Gastrocnemius medialis (tissue), 4 donors: ENCODE results near the gene KLC4. TPM values are rescaled to one million over a fixed set of nuclear protein-coding genes. Genes with fewer than 3 reads are reported as not detected.
"Not testable (repeated sequence)": the region's sequence is repeated elsewhere in the genome, so short reads cannot be mapped to it uniquely, and the experiment has no call there.

Source experiments
- ATAC-seq, 2 donors: fragments of 150-250 bp; one replicate each; pipeline ENCODE4 v1.9.1; 2016
- DNase-seq, 2 donors: peaks; one replicate each; pipeline ENCODE4 v3.0.0-alpha.2; 2019
- H3K27ac ChIP-seq, 4 donors: fragments of 200-600 bp; sonication (generic); 1 replicate in 1 of 4; 2 replicates in 3 of 4; pipeline ENCODE4 v1.5.1; 2016 to 2018; ENCODE audit warnings: mild to moderate bottlenecking in 2 of 4, moderate library complexity in 1 of 4
- H3K27me3 ChIP-seq, 3 donors: fragments of 200-600 bp; sonication (generic) in 2 of 3; 1 replicate in 1 of 3; 2 replicates in 2 of 3; pipeline versions ENCODE4 v1.5.1 to v1.6.0; 2016 to 2019; ENCODE audit warnings: mild to moderate bottlenecking in 1 of 3, moderate library complexity in 1 of 3
- H3K36me3 ChIP-seq, 2 donors: fragments of 200-600 bp; sonication (generic) in 1 of 2; one replicate each; pipeline ENCODE4 v1.5.1; 2017 to 2018
- H3K4me1 ChIP-seq, 2 donors: fragments of 200-600 bp; sonication (generic) in 1 of 2; one replicate each; pipeline ENCODE4 v1.5.1; 2016 to 2017; ENCODE audit warnings: mild to moderate bottlenecking in 2 of 2
- H3K4me3 ChIP-seq, 4 donors: fragments of 200-600 bp; sonication (generic) in 3 of 4; 1 replicate in 1 of 4; 2 replicates in 3 of 4; pipeline ENCODE4 v1.5.1; 2016 to 2019; ENCODE audit warnings: mild to moderate bottlenecking in 2 of 4
- H3K9me3 ChIP-seq, 3 donors: fragments of 200-600 bp; sonication (generic) in 2 of 3; 1 replicate in 1 of 3; 2 replicates in 2 of 3; pipeline ENCODE4 v1.5.1; 2016 to 2019
- CTCF ChIP-seq, 5 experiments: fragments of 450-650 bp in 3 of 5; fragments of 200-600 bp in 2 of 5; sonication (generic) in 2 of 5; IDR thresholded peaks in 4 of 5; conservative IDR thresholded peaks in 1 of 5; 1 replicate in 4 of 5; 2 replicates in 1 of 5; pipeline ENCODE4 v1.5.1; 2016 to 2019; ENCODE audit warnings: antibody characterized with exemption in 5 of 5, mild to moderate bottlenecking in 3 of 5, moderate library complexity in 3 of 5
- POLR2A ChIP-seq, 2 donors: fragments of 450-650 bp; IDR thresholded peaks; one replicate each; pipeline ENCODE4 v1.6.1; 2017; ENCODE audit warnings: antibody characterized with exemption in 2 of 2, mild to moderate bottlenecking in 2 of 2, moderate library complexity in 2 of 2
- in situ Hi-C, 4 donors: fragments of 200-750 bp; cut with MboI; loops; one replicate each; pipeline versions ENCODE4 v1.15.0 to v1.8.0; 2017; ENCODE audit warnings: low sequenced_read_pairs in 4 of 4
- intact Hi-C: fragments of 100-400 bp; cut with DNase I; formaldehyde crosslinking; loops from one replicate; pipeline ENCODE4 v1.15.1; 2023; ENCODE audit warnings: low total_unique reads
- total RNA-seq, 4 donors: library from RNA; depleted of rRNA; stranded (reverse); fragments of >200 nt; gene quantifications; one replicate each; pipeline versions ENCODE4 v1.1.0 to v1.2.3, GENCODE V29; 2016

The KLC4 gene
- total RNA-seq, 4 donors from 2014 or later, result 12.2 to 19.3 (median 14.6) TPM

DNA sequence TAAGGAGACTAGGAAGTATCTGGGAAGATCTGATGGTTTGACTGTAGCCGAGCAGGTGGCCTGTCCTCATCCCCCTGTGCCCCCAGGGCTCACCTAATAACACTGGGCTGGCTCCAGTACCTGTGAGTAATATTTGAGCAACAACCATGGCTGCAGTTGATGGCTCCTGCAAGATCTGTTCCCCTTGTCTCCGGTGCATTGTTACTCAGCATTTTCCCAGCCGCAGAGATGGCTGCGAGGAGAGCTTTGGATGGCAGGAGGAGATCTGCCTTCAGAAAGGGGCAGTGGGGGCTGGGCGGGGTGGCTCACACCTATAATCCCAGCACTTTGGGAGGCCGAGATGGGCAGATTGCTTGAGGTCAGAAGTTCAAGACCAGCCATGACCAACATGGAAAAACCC is 55.9 kb downstream of the KLC4 start:
- no peak overlapping the region for H3K4me3 ChIP-seq
- no peaks in the 10 kb centered on the region for H3K27me3 ChIP-seq
- intact Hi-C loops (no loop called here), in situ Hi-C loops (no loop called here)
- ATAC-seq (no peak), DNase-seq (no peak)
- H3K27ac ChIP-seq, result no peak overlapping the region
- no peak for TF ChIP-seq CTCF (IDR thresholded peaks at IDR 0.05 in 4 of 5, conservative IDR thresholded peaks at IDR 0.05 in 1 of 5)
- no peak for TF ChIP-seq POLR2A (IDR thresholded peaks at IDR 0.05)
- no peaks in the 10 kb centered on the region for H3K36me3 ChIP-seq
- no peaks in the 10 kb centered on the region for H3K9me3 ChIP-seq
- no peaks in the 10 kb centered on the region for H3K4me1 ChIP-seq

- intact Hi-C loops, ATAC-seq, H3K4me1 ChIP-seq, H3K9me3 ChIP-seq, H3K27me3 ChIP-seq, H3K36me3 ChIP-seq, H3K27ac ChIP-seq, DNase-seq, H3K4me3 ChIP-seq, in situ Hi-C loops: not testable (repeated sequence)
Observed at GRCh38 chr6:43117466-43117865, 58.0 kb downstream of the KLC4 start.

GRCh38 chr6:43119482-43119881 is 60.1 kb downstream of the KLC4 start:
- Histone ChIP-seq H3K4me1 (no peaks in the 10 kb centered on the region), H3K36me3 (no peaks in the 10 kb centered on the region), H3K27ac (no peak overlapping the region), H3K4me3 (no peak overlapping the region), H3K9me3 (no peaks in the 10 kb centered on the region), H3K27me3 (no peaks in the 10 kb centered on the region)
- ATAC-seq (no peak), DNase-seq (no peak)
- intact Hi-C loops, result no loop called here
- TF ChIP-seq CTCF (IDR thresholded peaks at IDR 0.05 in 4 of 5, conservative IDR thresholded peaks at IDR 0.05 in 1 of 5) (no peak), POLR2A (IDR thresholded peaks at IDR 0.05) (no peak)
- in situ Hi-C loops, result no loop called here

GRCh38 chr6:43120101-43120763 is 60.8 kb downstream of the KLC4 start:
- Histone ChIP-seq H3K27me3 (no peaks in the 10 kb centered on the region), H3K36me3 (no peaks in the 10 kb centered on the region), H3K27ac (no peak overlapping the region), H3K4me1 (no peaks in the 10 kb centered on the region), H3K9me3 (no peaks in the 10 kb centered on the region), H3K4me3 (no peak overlapping the region)
- DNase-seq (no peak), ATAC-seq (no peak)
- in situ Hi-C loops (no loop called here), intact Hi-C loops (no loop called here)
- TF ChIP-seq CTCF (IDR thresholded peaks at IDR 0.05 in 4 of 5, conservative IDR thresholded peaks at IDR 0.05 in 1 of 5), result no peak
- no peak for TF ChIP-seq POLR2A (IDR thresholded peaks at IDR 0.05)

GRCh38 chr6:43120944-43121913 is 61.8 kb downstream of the KLC4 start:
- in situ Hi-C loops, result no loop called here
- no peaks in the 10 kb centered on the region for H3K4me1 ChIP-seq
- ATAC-seq, result peak; percentile 50 to 66

More at GRCh38 chr6:43120944-43121913, 61.8 kb downstream of the KLC4 start:
- DNase-seq, result peak; percentile 23 to 66
- no peaks in the 10 kb centered on the region for H3K27me3 ChIP-seq
- no peak overlapping the region for H3K27ac ChIP-seq
- intact Hi-C loops, result no loop called here
- H3K9me3 ChIP-seq, result no peaks in the 10 kb centered on the region
- H3K4me3 ChIP-seq, result no peak overlapping the region
- no peaks in the 10 kb centered on the region for H3K36me3 ChIP-seq
- TF ChIP-seq CTCF (IDR thresholded peaks at IDR 0.05 in 4 of 5, conservative IDR thresholded peaks at IDR 0.05 in 1 of 5) (no peak), POLR2A (IDR thresholded peaks at IDR 0.05) (no peak)
